HG02943 (cell line): ENCODE measurements around the gene TMEM208.

Experiments used
- ATAC-seq: cut with Tn5 transposase; IDR thresholded peaks from one replicate; pipeline ENCODE4 v1.9.1; 2021; ENCODE audit warnings: mild to moderate bottlenecking, low read depth, moderate library complexity; ENCODE audit not compliant: unreplicated experiment

TMEM208 gene

GRCh38 chr16:67270931-67271338 is 44.0 kb downstream of the TMEM208 start:
- no peak for ATAC-seq

- ATAC-seq: no peak
Observed at GRCh38 chr16:67271446-67271845, 44.5 kb downstream of the TMEM208 start.

GRCh38 chr16:67275321-67275720 is 48.4 kb downstream of the TMEM208 start:
- no peak for ATAC-seq

- ATAC-seq: no peak
Observed at GRCh38 chr16:67277294-67277998, 50.5 kb downstream of the TMEM208 start.

- ATAC-seq: no peak
Observed at GRCh38 chr16:67277999-67278772, 51.3 kb downstream of the TMEM208 start.
